Colonic mucosa (tissue), 4 donors: ENCODE measurements around the gene MLPH. TPM values are rescaled to one million over a fixed set of nuclear protein-coding genes. Genes with fewer than 3 reads are reported as not detected.
"Not testable (repeated sequence)": the region's sequence is repeated elsewhere in the genome, so short reads cannot be mapped to it uniquely, and the experiment has no call there.

Experiments used
- DNase-seq: peaks from one replicate; pipeline ENCODE4 v3.0.0-alpha.2; 2020
- H3K27ac ChIP-seq: fragments of 200-600 bp; one replicate; pipeline ENCODE4 v1.8.0; 2021
- H3K27me3 ChIP-seq: fragments of 200-600 bp; one replicate; pipeline ENCODE4 v1.8.0; 2021
- H3K36me3 ChIP-seq: fragments of 200-600 bp; one replicate; pipeline ENCODE4 v1.8.0; 2021
- H3K4me1 ChIP-seq: fragments of 200-600 bp; one replicate; pipeline ENCODE4 v1.8.0; 2021; ENCODE audit warnings: mild to moderate bottlenecking
- H3K4me3 ChIP-seq: fragments of 200-600 bp; one replicate; pipeline ENCODE4 v1.8.0; 2021
- H3K9ac ChIP-seq, 2 donors: one replicate each; pipeline ENCODE4 v1.7.0; 2013; ENCODE audit warnings: control low read depth in 2 of 2, low read depth in 2 of 2, low read length in 2 of 2
- H3K9me3 ChIP-seq: fragments of 200-600 bp; one replicate; pipeline ENCODE4 v1.8.0; 2021
- intact Hi-C: fragments of 100-400 bp; cut with DNase I; formaldehyde crosslinking; loops from one replicate; pipeline ENCODE4 v1.14.1; 2022
- total RNA-seq, 2 donors: library from RNA; stranded (reverse); fragmentation: NEBNext Ultra II Directional in 1 of 2; extraction: Animal tissue kit (Norgen Biotek cat#: 25700) in 1 of 2; gene quantifications; one replicate each; pipeline ENCODE4 v1.2.1, GENCODE V29; 2021
- TF ChIP-seq, protein P1 (sequence below): fragments of 200-600 bp; IDR thresholded peaks from one replicate; pipeline ENCODE4 v1.8.0; 2022; ENCODE audit warnings: antibody characterized with exemption, mild to moderate bottlenecking
- donor health status: healthy.
- donor health status: DM: no; HTN: no; CAD: no.
- donor health status: DM: no; HTN: no; CAD: no.

The MLPH gene
- total RNA-seq, 2 donors from 2014 or later = 87.9 to 111 TPM

- H3K9me3 ChIP-seq = no peaks in the 10 kb centered on the region
- intact Hi-C loops = no loop called here
- H3K4me3 ChIP-seq = no peak overlapping the region
- TF ChIP-seq, protein P1, sequence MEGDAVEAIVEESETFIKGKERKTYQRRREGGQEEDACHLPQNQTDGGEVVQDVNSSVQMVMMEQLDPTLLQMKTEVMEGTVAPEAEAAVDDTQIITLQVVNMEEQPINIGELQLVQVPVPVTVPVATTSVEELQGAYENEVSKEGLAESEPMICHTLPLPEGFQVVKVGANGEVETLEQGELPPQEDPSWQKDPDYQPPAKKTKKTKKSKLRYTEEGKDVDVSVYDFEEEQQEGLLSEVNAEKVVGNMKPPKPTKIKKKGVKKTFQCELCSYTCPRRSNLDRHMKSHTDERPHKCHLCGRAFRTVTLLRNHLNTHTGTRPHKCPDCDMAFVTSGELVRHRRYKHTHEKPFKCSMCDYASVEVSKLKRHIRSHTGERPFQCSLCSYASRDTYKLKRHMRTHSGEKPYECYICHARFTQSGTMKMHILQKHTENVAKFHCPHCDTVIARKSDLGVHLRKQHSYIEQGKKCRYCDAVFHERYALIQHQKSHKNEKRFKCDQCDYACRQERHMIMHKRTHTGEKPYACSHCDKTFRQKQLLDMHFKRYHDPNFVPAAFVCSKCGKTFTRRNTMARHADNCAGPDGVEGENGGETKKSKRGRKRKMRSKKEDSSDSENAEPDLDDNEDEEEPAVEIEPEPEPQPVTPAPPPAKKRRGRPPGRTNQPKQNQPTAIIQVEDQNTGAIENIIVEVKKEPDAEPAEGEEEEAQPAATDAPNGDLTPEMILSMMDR = no peak
- H3K27ac ChIP-seq = no peak overlapping the region
- no peaks in the 10 kb centered on the region for H3K4me1 ChIP-seq
- no peak for DNase-seq
- H3K36me3 ChIP-seq = no peaks in the 10 kb centered on the region
- no peak overlapping the region for H3K9ac ChIP-seq
- no peaks in the 10 kb centered on the region for H3K27me3 ChIP-seq
Measured at GRCh38 chr2:237466211-237466610, 20.8 kb upstream of the MLPH start.

DNA sequence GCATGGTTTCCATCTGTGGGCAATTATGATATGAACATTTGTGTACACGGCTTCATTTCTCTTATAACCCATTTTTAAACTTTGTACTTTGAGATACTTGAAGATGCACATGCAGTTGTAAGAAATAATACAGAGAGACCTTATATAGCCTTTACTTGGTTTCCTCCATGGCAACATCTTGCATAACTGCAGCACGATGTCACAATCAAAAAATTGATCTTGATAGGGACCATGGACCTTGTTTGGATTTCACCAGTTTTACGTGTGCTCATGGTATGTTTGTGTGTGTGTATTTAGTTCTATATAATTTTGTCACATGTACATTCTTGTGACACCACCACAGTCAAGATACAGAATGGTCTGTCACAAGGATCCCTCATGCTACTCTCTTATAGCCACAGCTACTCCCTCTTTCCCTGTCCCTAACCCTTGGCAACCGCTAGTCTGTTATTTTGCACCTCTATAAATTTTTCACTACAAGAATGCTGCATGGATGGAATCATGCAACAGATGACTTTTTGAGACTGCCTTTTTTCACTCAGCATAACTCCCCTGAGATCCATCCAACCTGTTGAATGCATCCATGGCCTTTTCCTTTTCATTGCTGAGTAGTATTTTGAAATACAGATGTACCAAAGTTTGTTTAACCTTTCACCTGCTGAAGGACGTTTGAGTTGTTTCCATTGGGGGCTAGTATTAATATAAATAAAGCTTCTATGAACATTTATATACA is 19.4 kb upstream of the MLPH start:
- Histone ChIP-seq H3K9me3 (no peaks in the 10 kb centered on the region), H3K27ac (no peak overlapping the region), H3K4me1 (no peaks in the 10 kb centered on the region), H3K9ac (no peak overlapping the region), H3K4me3 (no peak overlapping the region), H3K36me3 (no peaks in the 10 kb centered on the region), H3K27me3 (no peaks in the 10 kb centered on the region)
- TF ChIP-seq, protein P1 = no peak
- DNase-seq = no peak
- intact Hi-C loops = no loop called here

DNA sequence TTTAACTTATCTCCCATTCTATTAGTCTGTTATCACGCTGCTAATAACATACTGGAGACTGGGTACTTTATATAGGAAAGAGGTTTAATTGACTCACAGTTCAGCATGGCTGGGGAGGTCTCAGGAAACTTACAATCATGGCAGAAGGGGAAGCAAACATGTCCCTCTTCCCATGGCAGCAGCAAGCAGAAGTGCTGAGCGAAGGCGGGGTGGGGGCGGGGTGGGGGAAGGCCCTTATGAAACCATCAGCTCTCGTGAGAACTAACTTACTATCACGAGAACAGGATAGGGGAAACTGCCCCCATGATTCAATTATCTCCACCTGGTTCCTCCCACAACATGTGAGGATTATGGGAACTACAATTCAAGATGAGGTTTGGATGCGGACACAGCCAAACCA is 17.6 kb upstream of the MLPH start:
- intact Hi-C loops, H3K36me3 ChIP-seq, DNase-seq, H3K9ac ChIP-seq, H3K27ac ChIP-seq, H3K4me1 ChIP-seq, H3K9me3 ChIP-seq, H3K4me3 ChIP-seq, H3K27me3 ChIP-seq: not testable (repeated sequence)

GRCh38 chr2:237469849-237470248 is 17.2 kb upstream of the MLPH start:
- no peak overlapping the region for H3K4me3 ChIP-seq
- intact Hi-C loops = loop anchor here (2.0 to 10.0 kb wide), 4 partner anchors 42 to 315 kb away; no protein-coding TSS in a partner anchor
- H3K4me1 ChIP-seq = no peaks in the 10 kb centered on the region
- no peak overlapping the region for H3K9ac ChIP-seq
- no peaks in the 10 kb centered on the region for H3K9me3 ChIP-seq
- H3K36me3 ChIP-seq = no peaks in the 10 kb centered on the region
- H3K27me3 ChIP-seq = no peaks in the 10 kb centered on the region
- DNase-seq = no peak
- TF ChIP-seq, protein P1 = no peak
- no peak overlapping the region for H3K27ac ChIP-seq

DNA sequence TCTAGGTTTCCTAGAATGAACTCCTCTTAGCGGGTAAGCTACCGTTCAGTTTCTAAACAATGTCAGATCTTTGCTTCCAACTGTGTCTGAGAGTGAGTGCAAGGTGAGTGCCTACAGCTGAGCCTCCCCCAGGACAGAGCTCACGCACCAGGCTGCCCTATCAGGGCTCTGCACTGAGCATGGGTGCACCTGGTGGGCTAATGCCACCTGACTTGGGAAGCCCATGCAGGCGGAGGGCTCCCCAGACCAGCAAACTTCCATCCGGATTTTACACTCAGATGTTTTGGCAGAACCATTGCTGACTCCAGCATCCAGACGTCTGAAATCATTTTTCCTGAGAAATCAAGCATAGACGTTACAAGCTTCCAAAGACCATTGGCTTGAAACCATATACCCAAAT is 16.1 kb upstream of the MLPH start:
- Histone ChIP-seq H3K9me3 (no peaks in the 10 kb centered on the region), H3K4me3 (no peak overlapping the region), H3K9ac (no peak overlapping the region), H3K36me3 (no peaks in the 10 kb centered on the region), H3K27me3 (no peaks in the 10 kb centered on the region), H3K4me1 (no peaks in the 10 kb centered on the region), H3K27ac (no peak overlapping the region)
- no peak for DNase-seq
- intact Hi-C loops = loop anchor here (2.0 to 10.0 kb wide), 4 partner anchors 41 to 316 kb away; no protein-coding TSS in a partner anchor
- TF ChIP-seq, protein P1 = no peak
